Measurements from ENCODE around the gene SYNDIG1L. TPM values are rescaled to one million over a fixed set of nuclear protein-coding genes. Genes with fewer than 3 reads are reported as not detected.

The SYNDIG1L gene
- polyA plus RNA-seq, 1 donor (not counting 4 experiments of a cell fraction or from before 2014, with no cell fraction given) = not detected

GRCh38 chr14:74444866-74445265 lies 18.9 kb upstream of the SYNDIG1L start:
- Histone ChIP-seq H3K4me3 (ENCODE audit: control insufficient read depth in 2 of 3, extremely low read depth in 1 of 3, insufficient read depth in 2 of 3, low read depth in 1 of 3, low read length in 3 of 3) (no peak overlapping the region), H2AFZ (ENCODE audit: control insufficient read depth, low read length) (no peak overlapping the region), H3K4me2 (ENCODE audit: control insufficient read depth, extremely low read depth, insufficient read depth, low read depth, low read length) (no peak overlapping the region), H3K9me3 (ENCODE audit: control insufficient read depth, low read depth, low read length) (no peaks in the 10 kb centered on the region), H3K9ac (ENCODE audit: control insufficient read depth, extremely low read depth, insufficient read depth, low read length) (no peak overlapping the region), H3K9me1 (ENCODE audit: control insufficient read depth, extremely low read depth, insufficient read depth, low read length) (no peaks in the 10 kb centered on the region), H3K36me3 (ENCODE audit: control insufficient read depth in 2 of 2, extremely low read depth in 1 of 2, insufficient read depth in 2 of 2, low read length in 2 of 2) (no peaks in the 10 kb centered on the region), H3K4me1 (ENCODE audit: control insufficient read depth, extremely low read depth, insufficient read depth, low read length) (no peaks in the 10 kb centered on the region), H3K27me3 (ENCODE audit: control insufficient read depth, extremely low read depth, insufficient read depth, low read length) (no peaks in the 10 kb centered on the region), H3K79me2 (ENCODE audit: control insufficient read depth, insufficient read depth, low read length) (no peaks in the 10 kb centered on the region), H3K27ac (ENCODE audit: control insufficient read depth, insufficient read depth, low read length) (no peak overlapping the region), H4K20me1 (ENCODE audit: control insufficient read depth, extremely low read depth, insufficient read depth, low read length) (no peaks in the 10 kb centered on the region)
- DNase-seq (ENCODE audit: low read depth, low spot score) (no peak), FAIRE-seq (no peak)
- dilution Hi-C loops (cut with MboI; ENCODE audit: extremely low pct_ligation_motif_present, low sequenced_read_pairs) = no loop called here
- no peak for TF ChIP-seq EZH2 (IDR thresholded peaks at IDR 0.05; ENCODE audit: low read length)
- TF ChIP-seq, protein P1, sequence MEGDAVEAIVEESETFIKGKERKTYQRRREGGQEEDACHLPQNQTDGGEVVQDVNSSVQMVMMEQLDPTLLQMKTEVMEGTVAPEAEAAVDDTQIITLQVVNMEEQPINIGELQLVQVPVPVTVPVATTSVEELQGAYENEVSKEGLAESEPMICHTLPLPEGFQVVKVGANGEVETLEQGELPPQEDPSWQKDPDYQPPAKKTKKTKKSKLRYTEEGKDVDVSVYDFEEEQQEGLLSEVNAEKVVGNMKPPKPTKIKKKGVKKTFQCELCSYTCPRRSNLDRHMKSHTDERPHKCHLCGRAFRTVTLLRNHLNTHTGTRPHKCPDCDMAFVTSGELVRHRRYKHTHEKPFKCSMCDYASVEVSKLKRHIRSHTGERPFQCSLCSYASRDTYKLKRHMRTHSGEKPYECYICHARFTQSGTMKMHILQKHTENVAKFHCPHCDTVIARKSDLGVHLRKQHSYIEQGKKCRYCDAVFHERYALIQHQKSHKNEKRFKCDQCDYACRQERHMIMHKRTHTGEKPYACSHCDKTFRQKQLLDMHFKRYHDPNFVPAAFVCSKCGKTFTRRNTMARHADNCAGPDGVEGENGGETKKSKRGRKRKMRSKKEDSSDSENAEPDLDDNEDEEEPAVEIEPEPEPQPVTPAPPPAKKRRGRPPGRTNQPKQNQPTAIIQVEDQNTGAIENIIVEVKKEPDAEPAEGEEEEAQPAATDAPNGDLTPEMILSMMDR (optimal IDR thresholded peaks at IDR 0.05 in 1 of 3, IDR thresholded peaks at IDR 0.05 in 1 of 3, conservative IDR thresholded peaks at IDR 0.05 in 1 of 3; ENCODE audit: extremely low read depth in 1 of 3, insufficient read depth in 2 of 3, low read length in 3 of 3) = no peak

DNA sequence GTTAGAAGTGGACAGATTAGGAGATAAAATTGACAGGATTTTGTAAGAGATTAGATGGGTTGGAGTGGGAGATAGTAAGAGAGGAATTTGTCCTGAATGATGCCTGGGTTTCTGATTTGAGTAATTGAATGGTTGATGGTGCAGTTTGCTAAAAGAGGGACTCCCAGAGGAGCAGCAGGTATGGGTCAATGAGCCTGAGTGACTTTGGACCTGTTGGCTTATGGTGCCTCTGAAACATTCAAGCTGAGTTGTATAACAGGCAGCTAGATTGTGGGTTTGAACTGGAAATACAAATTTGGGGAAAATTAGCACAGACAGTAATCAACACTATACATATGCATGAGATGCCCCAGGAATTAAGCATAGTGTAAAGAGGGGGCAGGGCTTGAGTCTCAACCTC lies 16.7 kb upstream of the SYNDIG1L start:
- Histone ChIP-seq H3K4me3 (ENCODE audit: control insufficient read depth in 2 of 3, extremely low read depth in 1 of 3, insufficient read depth in 2 of 3, low read depth in 1 of 3, low read length in 3 of 3) (no peak overlapping the region), H3K4me2 (ENCODE audit: control insufficient read depth, extremely low read depth, insufficient read depth, low read depth, low read length) (no peak overlapping the region), H3K36me3 (ENCODE audit: control insufficient read depth in 2 of 2, extremely low read depth in 1 of 2, insufficient read depth in 2 of 2, low read length in 2 of 2) (no peaks in the 10 kb centered on the region), H4K20me1 (ENCODE audit: control insufficient read depth, extremely low read depth, insufficient read depth, low read length) (no peaks in the 10 kb centered on the region), H3K79me2 (ENCODE audit: control insufficient read depth, insufficient read depth, low read length) (no peaks in the 10 kb centered on the region), H3K9me3 (ENCODE audit: control insufficient read depth, low read depth, low read length) (no peaks in the 10 kb centered on the region), H3K9me1 (ENCODE audit: control insufficient read depth, extremely low read depth, insufficient read depth, low read length) (no peaks in the 10 kb centered on the region), H3K27ac (ENCODE audit: control insufficient read depth, insufficient read depth, low read length) (no peak overlapping the region), H3K9ac (ENCODE audit: control insufficient read depth, extremely low read depth, insufficient read depth, low read length) (no peak overlapping the region), H3K4me1 (ENCODE audit: control insufficient read depth, extremely low read depth, insufficient read depth, low read length) (no peaks in the 10 kb centered on the region), H2AFZ (ENCODE audit: control insufficient read depth, low read length) (no peak overlapping the region), H3K27me3 (ENCODE audit: control insufficient read depth, extremely low read depth, insufficient read depth, low read length) (no peaks in the 10 kb centered on the region)
- dilution Hi-C loops (cut with MboI; ENCODE audit: extremely low pct_ligation_motif_present, low sequenced_read_pairs) = no loop called here
- no peak for DNase-seq (ENCODE audit: low read depth, low spot score)
- FAIRE-seq = no peak
- no peak for TF ChIP-seq EZH2 (IDR thresholded peaks at IDR 0.05; ENCODE audit: low read length)
- TF ChIP-seq, protein P1 (optimal IDR thresholded peaks at IDR 0.05 in 1 of 3, IDR thresholded peaks at IDR 0.05 in 1 of 3, conservative IDR thresholded peaks at IDR 0.05 in 1 of 3; ENCODE audit: extremely low read depth in 1 of 3, insufficient read depth in 2 of 3, low read length in 3 of 3) = no peak
